Lower lobe of right lung (tissue), 2 donors: ENCODE results near the gene CATSPERD. TPM values are rescaled to one million over a fixed set of nuclear protein-coding genes. Genes with fewer than 3 reads are reported as not detected.
"Not testable (repeated sequence)": the region's sequence is repeated elsewhere in the genome, so short reads cannot be mapped to it uniquely, and the experiment has no call there.

Experiments
- ATAC-seq, 2 donors: fragments of 200-7000 bp; cut with Tn5 transposase; one replicate each; pipeline ENCODE4 v1.9.1; 2020 to 2022; ENCODE audit warnings: mild to moderate bottlenecking in 2 of 2, moderate library complexity in 2 of 2
- DNase-seq: peaks from one replicate; pipeline ENCODE4 v3.0.0-alpha.2; 2020
- H3K27ac ChIP-seq: fragments of 200-600 bp; one replicate; pipeline ENCODE4 v1.8.0; 2022
- H3K27me3 ChIP-seq: fragments of 200-600 bp; one replicate; pipeline ENCODE4 v1.8.0; 2022; ENCODE audit warnings: low read depth
- H3K36me3 ChIP-seq: fragments of 200-600 bp; one replicate; pipeline ENCODE4 v1.8.0; 2022; ENCODE audit warnings: mild to moderate bottlenecking
- H3K4me1 ChIP-seq: fragments of 200-600 bp; one replicate; pipeline ENCODE4 v1.8.0; 2022
- H3K4me3 ChIP-seq: fragments of 200-600 bp; one replicate; pipeline ENCODE4 v1.8.0; 2022; ENCODE audit warnings: mild to moderate bottlenecking
- H3K9me3 ChIP-seq: fragments of 200-600 bp; one replicate; pipeline ENCODE4 v1.8.0; 2022
- CTCF ChIP-seq: fragments of 200-600 bp; IDR thresholded peaks from one replicate; pipeline ENCODE4 v1.8.0; 2022; ENCODE audit warnings: antibody characterized with exemption, mild to moderate bottlenecking
- intact Hi-C: fragments of 100-400 bp; cut with DNase I; formaldehyde crosslinking; loops from one replicate; pipeline ENCODE4 v1.11.0; 2022
- total RNA-seq: library from RNA; stranded (reverse); fragmentation: NEBNext Ultra II Directional; extraction: Animal tissue kit (Norgen Biotek cat#: 25700); gene quantifications from one replicate; pipeline ENCODE4 v1.2.1, GENCODE V29; 2021
- donor health status: DM: no; HTN: yes; CAD: no; lungs with severe emphysema.

CATSPERD gene
- total RNA-seq, 1 donor from 2014 or later: 6.4 TPM

GRCh38 chr19:5778402-5778801, 58.0 kb downstream of the CATSPERD start:
- no peak overlapping the region for H3K27ac ChIP-seq
- ATAC-seq: no peak
- DNase-seq: no peak

GRCh38 chr19:5780916-5781315, 60.5 kb downstream of the CATSPERD start:
- ATAC-seq, H3K27ac ChIP-seq, DNase-seq, H3K4me3 ChIP-seq, H3K27me3 ChIP-seq, intact Hi-C loops, H3K4me1 ChIP-seq, H3K9me3 ChIP-seq: not testable (repeated sequence)
- H3K36me3 ChIP-seq: peaks cover 24% of the 10 kb centered on the region

More at GRCh38 chr19:5778402-5778801, 58.0 kb downstream of the CATSPERD start:
- Histone ChIP-seq H3K36me3 (no peaks in the 10 kb centered on the region), H3K4me1 (no peaks in the 10 kb centered on the region), H3K4me3 (no peak overlapping the region), H3K27me3 (no peaks in the 10 kb centered on the region), H3K9me3 (no peaks in the 10 kb centered on the region)
- intact Hi-C loops: no loop called here
- no peak for TF ChIP-seq CTCF

- no peaks in the 10 kb centered on the region for H3K9me3 ChIP-seq
- no peak overlapping the region for H3K4me3 ChIP-seq
- H3K27ac ChIP-seq: no peak overlapping the region
- DNase-seq: no peak
- peaks cover 38% of the 10 kb centered on the region for H3K36me3 ChIP-seq
- intact Hi-C loops: no loop called here
- ATAC-seq: no peak
- TF ChIP-seq CTCF: no peak
- no peaks in the 10 kb centered on the region for H3K4me1 ChIP-seq
- H3K27me3 ChIP-seq: no peaks in the 10 kb centered on the region
Observed at GRCh38 chr19:5782322-5782721, 61.9 kb downstream of the CATSPERD start.

GRCh38 chr19:5782945-5783919, 62.8 kb downstream of the CATSPERD start:
- peaks cover 47% of the 10 kb centered on the region for H3K36me3 ChIP-seq
- H3K27me3 ChIP-seq: no peaks in the 10 kb centered on the region
- no peak overlapping the region for H3K4me3 ChIP-seq
- no peaks in the 10 kb centered on the region for H3K4me1 ChIP-seq
- no peak for TF ChIP-seq CTCF
- DNase-seq (no peak), ATAC-seq (no peak)
- no peaks in the 10 kb centered on the region for H3K9me3 ChIP-seq
- intact Hi-C loops: no loop called here
- no peak overlapping the region for H3K27ac ChIP-seq

GRCh38 chr19:5784581-5785147, 64.2 kb downstream of the CATSPERD start, which contains the start of gene PRR22:
PRR22 (minus strand) TSS chr19:5784746; CDS start chr19:5784660, 86 bp downstream.
- TF ChIP-seq CTCF: no peak

GRCh38 chr19:5785423-5785822, 65.0 kb downstream of the CATSPERD start:
- ATAC-seq: no peak

More at GRCh38 chr19:5784581-5785147, 64.2 kb downstream of the CATSPERD start, which contains the start of gene PRR22:
- Histone ChIP-seq H3K27ac (no peak within 1 kb of the TSS), H3K27me3 (no peaks in the 10 kb centered on the region), H3K9me3 (no peaks in the 10 kb centered on the region), H3K4me1 (peaks cover 2% of the 10 kb centered on the region), H3K4me3 (no peak within 1 kb of the TSS), H3K36me3 (peaks cover 61% of the 10 kb centered on the region)
- ATAC-seq (no peak), DNase-seq (no peak)
- intact Hi-C loops: no loop called here

More at GRCh38 chr19:5785423-5785822, 65.0 kb downstream of the CATSPERD start:
- intact Hi-C loops: no loop called here
- DNase-seq: no peak
- Histone ChIP-seq H3K36me3 (peaks cover 66% of the 10 kb centered on the region), H3K4me1 (peaks cover 9% of the 10 kb centered on the region), H3K4me3 (no peak overlapping the region), H3K27ac (no peak overlapping the region), H3K27me3 (no peaks in the 10 kb centered on the region), H3K9me3 (no peaks in the 10 kb centered on the region)
- TF ChIP-seq CTCF: no peak
